Ovary (tissue), 9 donors: ENCODE data around the gene PAFAH1B2. TPM values are rescaled to one million over a fixed set of nuclear protein-coding genes. Genes with fewer than 3 reads are reported as not detected.

Experiments
- DNase-seq, 5 donors: peaks; one replicate each; pipeline ENCODE4 v3.0.0-alpha.2; 2019 to 2020
- H3K27ac ChIP-seq, 2 donors: fragments of 200-600 bp; one replicate each; pipeline versions ENCODE4 v1.5.1 to v1.8.0; 2019 to 2022
- H3K27me3 ChIP-seq: fragments of 200-600 bp; one replicate; pipeline ENCODE4 v1.8.0; 2022
- H3K36me3 ChIP-seq: fragments of 200-600 bp; sonication (generic); one replicate; pipeline ENCODE4 v1.5.1; 2019
- H3K4me1 ChIP-seq: one replicate; pipeline ENCODE4 v1.8.1; 2013; ENCODE audit warnings: mild to moderate bottlenecking, moderate library complexity; ENCODE audit not compliant: insufficient read depth
- H3K4me3 ChIP-seq: fragments of 200-600 bp; sonication (generic); one replicate; pipeline ENCODE4 v1.5.1; 2017
- H3K9me3 ChIP-seq, 2 donors: fragments of 200-600 bp in 1 of 2; sonication (generic) in 1 of 2; one replicate each; pipeline versions ENCODE4 v1.5.1 to v1.8.1; 2013 to 2019; ENCODE audit warnings: mild to moderate bottlenecking in 1 of 2, moderate library complexity in 1 of 2
- CTCF ChIP-seq, 3 donors: fragments of 450-650 bp in 2 of 3; fragments of 200-600 bp in 1 of 3; IDR thresholded peaks; one replicate each; pipeline versions ENCODE4 v1.5.1 to v1.8.0; 2016 to 2022; ENCODE audit warnings: antibody characterized with exemption in 3 of 3, mild to moderate bottlenecking in 1 of 3
- EP300 ChIP-seq: sonication (generic); formaldehyde crosslinking; IDR thresholded peaks from one replicate; pipeline ENCODE4 v1.6.1; 2017; ENCODE audit warnings: antibody characterized with exemption
- POLR2A ChIP-seq: fragments of 450-650 bp; IDR thresholded peaks from one replicate; pipeline ENCODE4 v1.6.1; 2017; ENCODE audit warnings: antibody characterized with exemption, mild to moderate bottlenecking, moderate library complexity
- WGBS, 3 donors: extraction: QIAGEN DNeasy Blood & Tissue Kit in 1 of 3; methylation state at CpG; one replicate each; pipeline versions ENCODE4 v1.1.5 to v1.1.7; 2013 to 2017; 5-methylcytosine and 5-hydroxymethylcytosine counted together
- intact Hi-C, 4 donors: fragments of 100-400 bp; cut with DNase I; formaldehyde crosslinking; loops; one replicate each; pipeline versions ENCODE4 v1.11.0 to v1.15.1; 2022 to 2023
- polyA plus RNA-seq, 2 donors: library from polyadenylated mRNA; stranded (reverse); fragments of 200-250 nt in 1 of 2; fragments of 350-450 nt in 1 of 2; fragmentation: Illumina TruSeq in 1 of 2; extraction: RNeasy Lipid Tissue Mini Kit (QIAGEN cat#74804) in 1 of 2; gene quantifications; one replicate each; pipeline ENCODE4 v1.2.3, GENCODE V29; 2013 to 2014
- total RNA-seq, 7 donors: library from RNA; depleted of rRNA in 2 of 7; stranded (reverse); fragments of >200 nt in 2 of 7; fragmentation: NEBNext Ultra II Directional in 3 of 7; extraction: Animal tissue kit (Norgen Biotek cat#: 25700) in 3 of 7; gene quantifications; one replicate each; pipeline versions ENCODE4 v1.1.0 to v1.2.4, GENCODE V29; 2016 to 2023
- donor health status: DM: no; HTN: no; CAD: no; lungs with moderate emphysema.
- donor health status: DM: no; HTN: no; CAD: no.
- donor health status: Bipolar disorder and iron deficiency.
- donor health status: DM: yes; HTN: yes; CAD: no.
- donor health status: DM: no; HTN: no; CAD: no.
- donor health status: DM: yes; HTN: yes; CAD: no.

PAFAH1B2 gene
- total and polyA plus RNA-seq, 9 donors, result 23.0 to 95.6 (median 75.5) TPM

GRCh38 chr11:117117681-117118080 lies 26.4 kb upstream of the PAFAH1B2 start:
- no peak for DNase-seq
- Histone ChIP-seq H3K27ac (no peak overlapping the region), H3K4me1 (no peaks in the 10 kb centered on the region), H3K4me3 (no peak overlapping the region), H3K27me3 (no peaks in the 10 kb centered on the region), H3K36me3 (no peaks in the 10 kb centered on the region), H3K9me3 (no peaks in the 10 kb centered on the region)
- intact Hi-C loops, result loop anchor here in 2 of 4 donors (5.0 to 10.0 kb wide), 2 partner anchors 107 to 865 kb away; no protein-coding TSS in a partner anchor
- no peak for TF ChIP-seq EP300
- TF ChIP-seq CTCF (IDR thresholded peaks at IDR 0.05), result no peak

- H3K36me3 ChIP-seq, result no peaks in the 10 kb centered on the region
- H3K9me3 ChIP-seq, result no peaks in the 10 kb centered on the region
- no peaks in the 10 kb centered on the region for H3K27me3 ChIP-seq
- H3K4me3 ChIP-seq, result no peak overlapping the region
- TF ChIP-seq POLR2A (no peak), EP300 (no peak), CTCF (IDR thresholded peaks at IDR 0.05) (no peak)
- DNase-seq, result no peak
- intact Hi-C loops, result no loop called here
- H3K27ac ChIP-seq, result no peak overlapping the region
- no peaks in the 10 kb centered on the region for H3K4me1 ChIP-seq
These were observed 22.9 kb upstream of the PAFAH1B2 start for GRCh38 chr11:117121176-117121575.

- Histone ChIP-seq H3K27ac (no peak overlapping the region), H3K4me1 (no peaks in the 10 kb centered on the region), H3K9me3 (no peaks in the 10 kb centered on the region), H3K27me3 (no peaks in the 10 kb centered on the region), H3K36me3 (no peaks in the 10 kb centered on the region), H3K4me3 (no peak overlapping the region)
- 71 to 77% (median 74%) methylated on average over 5 of the region's 5 CpGs for WGBS, 3 donors
- DNase-seq, result no peak
- intact Hi-C loops, result no loop called here
- TF ChIP-seq CTCF (IDR thresholded peaks at IDR 0.05) (no peak), EP300 (no peak), POLR2A (no peak)
These were observed 21.5 kb upstream of the PAFAH1B2 start for GRCh38 chr11:117122556-117122955.

- WGBS, 3 donors, result 79 to 87% (median 84%) methylated on average over 7 of the region's 7 CpGs
- no peak for TF ChIP-seq CTCF (IDR thresholded peaks at IDR 0.05)
- no peak for TF ChIP-seq POLR2A
- no peak for TF ChIP-seq EP300
These were observed 17.7 kb upstream of the PAFAH1B2 start for GRCh38 chr11:117126223-117126965.

More at GRCh38 chr11:117126223-117126965, 17.7 kb upstream of the PAFAH1B2 start:
- DNase-seq, result no peak
- H3K36me3 ChIP-seq, result no peaks in the 10 kb centered on the region
- no peak overlapping the region for H3K4me3 ChIP-seq
- no peak overlapping the region for H3K27ac ChIP-seq
- intact Hi-C loops, result no loop called here
- no peaks in the 10 kb centered on the region for H3K4me1 ChIP-seq
- no peaks in the 10 kb centered on the region for H3K27me3 ChIP-seq
- H3K9me3 ChIP-seq, result no peaks in the 10 kb centered on the region
